HG03520 (cell line): ENCODE results near the gene CCDC34.

Experiments
- ATAC-seq: cut with Tn5 transposase; IDR thresholded peaks from one replicate; pipeline ENCODE4 v1.9.1; 2021; ENCODE audit warnings: mild to moderate bottlenecking, moderate library complexity; ENCODE audit not compliant: unreplicated experiment

The CCDC34 gene

GRCh38 chr11:27291954-27292636 lies 70.9 kb downstream of the CCDC34 start:
- ATAC-seq, result no peak

DNA sequence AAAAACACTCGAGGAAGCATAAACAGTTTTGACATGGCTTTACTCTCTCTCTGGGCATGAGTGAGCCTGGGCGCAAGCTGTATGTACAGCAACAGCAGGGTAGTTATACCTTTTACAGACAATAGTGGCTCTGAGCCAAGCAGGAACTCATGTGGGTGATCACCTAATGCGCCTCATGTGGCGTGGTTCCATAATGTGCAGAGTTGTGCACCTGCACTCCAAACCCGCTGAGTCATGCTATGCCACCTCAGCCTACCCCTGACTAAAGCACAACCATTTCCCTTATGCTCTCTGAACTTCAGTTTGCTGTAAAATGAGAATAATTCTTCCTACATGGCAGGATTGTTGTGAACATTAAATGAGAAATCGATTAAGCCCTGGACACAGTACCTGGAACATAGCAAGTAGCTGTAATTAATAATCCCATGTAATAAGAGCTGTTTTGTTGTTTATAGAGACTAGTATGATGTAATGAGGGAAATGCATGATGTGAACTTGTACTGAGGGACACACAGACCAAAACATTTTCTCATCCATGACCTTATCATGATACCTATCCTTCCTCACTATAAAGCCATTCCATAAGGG lies 71.6 kb downstream of the CCDC34 start:
- no peak for ATAC-seq

DNA sequence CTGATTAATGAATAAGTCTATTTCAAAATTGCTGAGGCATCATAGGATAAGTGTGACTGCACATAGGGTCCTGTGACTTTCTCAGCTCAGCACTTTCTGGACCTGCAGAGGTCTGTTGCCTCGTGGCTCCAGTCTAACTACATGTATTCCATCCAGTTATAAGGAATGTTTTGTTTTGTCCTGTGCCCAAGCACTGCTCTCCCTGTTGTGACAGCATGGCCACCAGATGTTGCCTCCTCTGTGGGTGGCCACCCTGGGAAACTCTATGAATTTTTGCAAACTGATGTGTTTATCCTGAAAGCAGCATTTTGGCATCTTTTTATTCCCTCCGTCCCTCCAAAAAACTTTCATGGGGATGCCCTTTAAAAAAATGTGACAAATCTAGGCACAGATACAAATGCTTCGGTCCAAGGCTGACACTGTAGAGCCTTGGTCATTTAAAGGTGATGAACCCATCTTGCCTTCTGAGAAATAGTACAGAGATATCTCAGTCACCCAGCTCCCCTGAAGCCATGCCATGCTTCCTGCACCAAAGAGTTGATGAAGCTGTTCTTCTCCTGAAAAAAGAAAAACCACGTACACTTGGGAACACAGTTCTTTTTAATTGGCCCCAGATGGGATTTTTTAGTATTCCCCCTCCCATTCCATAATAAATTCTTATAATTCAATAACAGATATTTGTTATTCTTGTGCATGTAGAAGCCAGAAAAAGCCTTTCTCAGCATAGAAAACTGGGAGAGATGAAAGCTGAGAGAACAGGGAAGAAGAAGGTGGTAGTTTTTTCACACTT lies 72.6 kb downstream of the CCDC34 start:
- no peak for ATAC-seq
